ENCODE data around the gene KLHL15. TPM values are rescaled to one million over a fixed set of nuclear protein-coding genes. Genes with fewer than 3 reads are reported as not detected.

KLHL15 gene
- total and polyA plus RNA-seq, 7 experiments from 2014 or later, result 2.1 to 20.9 (median 9.8) TPM

DNA sequence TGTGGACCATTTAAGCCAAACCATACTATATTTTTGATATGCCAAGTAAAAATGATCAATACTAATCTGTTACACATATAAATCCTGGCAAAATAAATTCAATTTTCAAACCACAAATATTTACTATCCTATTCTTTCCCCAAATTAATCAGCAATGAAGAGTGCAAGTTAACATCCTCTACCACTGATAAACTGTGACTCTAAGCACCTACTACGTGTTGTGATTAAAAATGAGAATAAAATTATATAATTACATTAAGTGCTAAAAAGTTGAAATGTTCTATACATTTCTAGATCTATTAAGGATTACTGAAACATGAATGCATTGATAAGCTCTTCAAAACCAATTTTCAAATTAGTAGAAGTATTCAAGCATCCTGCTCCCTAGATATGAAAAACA lies 3.4 kb downstream of the KLHL15 start:
- peaks cover 0 to 2% (median 0%) of the 10 kb centered on the region in 11 donors for H3K9me3 Mint-ChIP-seq
- peak overlapping the region; percentile 71 to 94 (median 86) for H3K4me3 Mint-ChIP-seq
- no peaks in the 10 kb centered on the region for H3K27me3 Mint-ChIP-seq
- no peak for ATAC-seq
- Histone ChIP-seq H3K4me3 (ENCODE audit: low read length) (peak overlapping the region; percentile 44), H3K36me3 (ENCODE audit: control insufficient read depth in 2 of 3, insufficient read depth in 3 of 3, low read length in 3 of 3) (peaks cover 0 to 4% (median 0%) of the 10 kb centered on the region in 3 experiments), H3K9me3 (ENCODE audit: control insufficient read depth in 2 of 3, low read length in 3 of 3) (no peaks in the 10 kb centered on the region), H3K27me3 (ENCODE audit: control insufficient read depth in 2 of 2, insufficient read depth in 2 of 2, low read length in 2 of 2) (no peaks in the 10 kb centered on the region), H3K27ac (ENCODE audit: low read depth, low read length) (peak overlapping the region; percentile 96), H3K4me1 (ENCODE audit: control insufficient read depth in 2 of 2, insufficient read depth in 2 of 2, low read length in 2 of 2) (no peaks in the 10 kb centered on the region)
- DNase-seq, result no peak
- intact Hi-C loops (cut with micrococcal nuclease), result loop anchor here in 1 of 2 donors (10.0 kb wide), 1 partner anchor 451 kb away; no protein-coding TSS in a partner anchor
- H3K27ac Mint-ChIP-seq, result peak overlapping the region; percentile 26 to 90 (median 85)
- H3K4me1 Mint-ChIP-seq, result peaks cover 7 to 45% (median 34%) of the 10 kb centered on the region in 7 donors
- CTCF ChIA-PET, result interaction anchor here (0.7 kb wide), 1 partner anchor 10 kb away, joined by 3 read pairs; no protein-coding TSS in a partner anchor
- peaks cover 0 to 12% (median 3%) of the 10 kb centered on the region in 5 donors for H3K36me3 Mint-ChIP-seq
- POLR2A ChIA-PET, result interaction anchor here (1.0 to 4.4 kb wide), 3 partner anchors 31 to 240 kb away, joined by 3 to 56 read pairs (median 3); partner anchors contain the start of genes EIF2S3 and SAT1

DNA sequence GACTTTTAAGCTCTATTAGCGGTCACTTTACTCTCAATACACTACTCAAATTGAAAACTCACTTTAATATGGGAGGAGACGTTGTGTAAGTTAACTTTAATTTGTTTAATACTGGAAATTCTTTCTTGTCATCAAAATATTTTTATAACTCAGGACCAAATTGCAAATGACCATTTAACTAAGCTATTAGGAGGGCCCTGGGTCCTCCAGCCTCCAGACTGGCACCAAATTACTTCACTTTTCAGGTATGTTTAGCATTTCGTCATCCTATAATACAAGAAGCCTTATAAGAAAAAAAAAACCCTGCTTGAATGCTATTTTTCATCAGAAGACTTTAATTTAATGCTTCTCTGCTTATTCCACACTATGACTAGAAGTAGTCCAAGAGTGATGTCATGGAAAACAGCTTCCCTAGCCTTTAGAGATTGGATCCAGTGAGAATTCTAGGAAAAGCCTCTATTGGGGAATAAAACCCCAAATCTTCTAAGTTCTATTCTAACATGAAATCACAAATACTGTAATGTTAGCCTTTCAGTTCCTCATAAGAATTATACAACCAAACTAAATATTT lies 6.6 kb downstream of the KLHL15 start:
- intact Hi-C loops (cut with micrococcal nuclease), result loop anchor here in 1 of 2 donors (10.0 kb wide), 1 partner anchor 454 kb away; no protein-coding TSS in a partner anchor
- Mint-ChIP-seq H3K36me3 (peaks cover 0 to 12% (median 6%) of the 10 kb centered on the region in 5 donors), H3K4me3 (peak overlapping the region in 4 of 10 donors; percentile 0 to 53 (median 22)), H3K9me3 (peaks cover 0 to 1% (median 0%) of the 10 kb centered on the region in 11 donors), H3K27me3 (no peaks in the 10 kb centered on the region), H3K4me1 (peaks cover 7 to 42% (median 39%) of the 10 kb centered on the region in 7 donors), H3K27ac (peak overlapping the region in 3 of 9 donors; percentile 13 to 71 (median 43))
- H3K9me3 ChIP-seq (ENCODE audit: control insufficient read depth in 2 of 3, low read length in 3 of 3), result no peaks in the 10 kb centered on the region
- ATAC-seq (no peak), DNase-seq (no peak)
- ChIA-PET POLR2A (interaction anchor here (0.9 kb wide), 1 partner anchor 67 kb away, joined by 3 read pairs; no protein-coding TSS in a partner anchor), CTCF (no interaction called here)
- H3K4me3 ChIP-seq (ENCODE audit: low read length), result no peak overlapping the region
- H3K4me1 ChIP-seq (ENCODE audit: control insufficient read depth in 2 of 2, insufficient read depth in 2 of 2, low read length in 2 of 2), result no peaks in the 10 kb centered on the region
- no peaks in the 10 kb centered on the region for H3K27me3 ChIP-seq (ENCODE audit: control insufficient read depth in 2 of 2, insufficient read depth in 2 of 2, low read length in 2 of 2)
- H3K36me3 ChIP-seq (ENCODE audit: control insufficient read depth in 2 of 3, insufficient read depth in 3 of 3, low read length in 3 of 3), result peaks cover 0 to 4% (median 0%) of the 10 kb centered on the region in 3 experiments
- no peak overlapping the region for H3K27ac ChIP-seq (ENCODE audit: low read depth, low read length)

DNA sequence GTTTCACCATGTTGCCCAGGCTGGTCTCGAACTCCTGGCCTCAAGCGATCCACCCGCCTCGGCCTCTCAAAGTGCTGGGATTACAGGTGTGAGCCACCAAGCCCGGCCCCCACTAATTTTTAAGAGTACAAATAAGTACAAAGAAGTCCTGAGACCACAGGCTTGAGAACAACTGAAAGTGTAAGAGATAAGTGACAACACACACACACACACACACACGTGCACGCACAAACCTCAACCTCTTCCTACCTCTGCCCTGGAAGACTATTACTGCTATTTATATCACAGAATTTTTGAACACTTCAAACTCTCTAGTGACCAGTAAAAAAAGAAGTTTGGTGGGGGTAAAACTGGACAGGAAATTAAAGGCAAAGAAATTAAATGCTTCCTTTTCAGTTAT lies 7.5 kb downstream of the KLHL15 start:
- Histone ChIP-seq H3K4me3 (ENCODE audit: low read length) (no peak overlapping the region), H3K9me3 (ENCODE audit: control insufficient read depth in 2 of 3, low read length in 3 of 3) (no peaks in the 10 kb centered on the region), H3K27ac (ENCODE audit: low read depth, low read length) (no peak overlapping the region), H3K4me1 (ENCODE audit: control insufficient read depth in 2 of 2, insufficient read depth in 2 of 2, low read length in 2 of 2) (peaks cover 0 to 3% of the 10 kb centered on the region in 2 donors), H3K27me3 (ENCODE audit: control insufficient read depth in 2 of 2, insufficient read depth in 2 of 2, low read length in 2 of 2) (no peaks in the 10 kb centered on the region), H3K36me3 (ENCODE audit: control insufficient read depth in 2 of 3, insufficient read depth in 3 of 3, low read length in 3 of 3) (no peaks in the 10 kb centered on the region)
- H3K9me3 Mint-ChIP-seq, result peaks cover 0 to 1% (median 0%) of the 10 kb centered on the region in 11 donors
- intact Hi-C loops (cut with micrococcal nuclease), result no loop called here
- POLR2A ChIA-PET, result interaction anchor here (0.9 kb wide), 1 partner anchor 66 kb away, joined by 3 read pairs; no protein-coding TSS in a partner anchor
- peaks cover 7 to 51% (median 48%) of the 10 kb centered on the region in 7 donors for H3K4me1 Mint-ChIP-seq
- no peak for ATAC-seq
- H3K36me3 Mint-ChIP-seq, result peaks cover 0 to 13% (median 6%) of the 10 kb centered on the region in 5 donors
- DNase-seq, result no peak
- no peaks in the 10 kb centered on the region for H3K27me3 Mint-ChIP-seq
- peak overlapping the region in 5 of 9 donors; percentile 12 to 71 (median 43) for H3K27ac Mint-ChIP-seq
- CTCF ChIA-PET, result no interaction called here
- peak overlapping the region in 2 of 10 donors; percentile 40 to 53 for H3K4me3 Mint-ChIP-seq

DNA sequence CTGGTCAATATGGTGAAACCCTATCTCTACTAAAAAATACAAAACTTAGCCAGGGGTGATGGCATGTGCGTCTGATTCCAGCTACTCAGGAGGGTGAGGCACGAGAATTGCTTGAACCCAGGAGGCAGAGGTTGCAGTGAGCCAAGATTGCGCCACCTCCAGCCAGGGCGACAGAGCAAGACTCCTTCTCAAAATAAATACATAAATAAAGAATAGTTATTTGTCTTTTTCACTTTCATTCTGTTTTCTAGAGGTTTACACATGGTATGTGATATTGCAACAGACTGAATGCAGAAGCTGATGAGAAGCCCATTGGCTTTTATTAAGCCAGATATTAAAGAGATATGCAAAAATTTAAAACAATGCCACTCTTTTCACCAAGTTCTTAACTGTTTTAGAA lies 8.2 kb downstream of the KLHL15 start:
- intact Hi-C loops (cut with micrococcal nuclease), result no loop called here
- Histone ChIP-seq H3K4me1 (ENCODE audit: control insufficient read depth in 2 of 2, insufficient read depth in 2 of 2, low read length in 2 of 2) (peaks cover 0 to 3% of the 10 kb centered on the region in 2 donors), H3K27me3 (ENCODE audit: control insufficient read depth in 2 of 2, insufficient read depth in 2 of 2, low read length in 2 of 2) (no peaks in the 10 kb centered on the region), H3K9me3 (ENCODE audit: control insufficient read depth in 2 of 3, low read length in 3 of 3) (no peaks in the 10 kb centered on the region), H3K36me3 (ENCODE audit: control insufficient read depth in 2 of 3, insufficient read depth in 3 of 3, low read length in 3 of 3) (no peaks in the 10 kb centered on the region), H3K27ac (ENCODE audit: low read depth, low read length) (no peak overlapping the region), H3K4me3 (ENCODE audit: low read length) (no peak overlapping the region)
- DNase-seq (no peak), ATAC-seq (no peak)
- no peak overlapping the region for H3K4me3 Mint-ChIP-seq
- ChIA-PET POLR2A (no interaction called here), CTCF (no interaction called here)
- H3K36me3 Mint-ChIP-seq, result peaks cover 0 to 13% (median 6%) of the 10 kb centered on the region in 5 donors
- no peaks in the 10 kb centered on the region for H3K27me3 Mint-ChIP-seq
- H3K4me1 Mint-ChIP-seq, result peaks cover 10 to 55% (median 51%) of the 10 kb centered on the region in 7 donors
- H3K9me3 Mint-ChIP-seq, result peaks cover 0 to 1% (median 0%) of the 10 kb centered on the region in 11 donors
- H3K27ac Mint-ChIP-seq, result peak overlapping the region in 2 of 9 donors; percentile 13 to 33

DNA sequence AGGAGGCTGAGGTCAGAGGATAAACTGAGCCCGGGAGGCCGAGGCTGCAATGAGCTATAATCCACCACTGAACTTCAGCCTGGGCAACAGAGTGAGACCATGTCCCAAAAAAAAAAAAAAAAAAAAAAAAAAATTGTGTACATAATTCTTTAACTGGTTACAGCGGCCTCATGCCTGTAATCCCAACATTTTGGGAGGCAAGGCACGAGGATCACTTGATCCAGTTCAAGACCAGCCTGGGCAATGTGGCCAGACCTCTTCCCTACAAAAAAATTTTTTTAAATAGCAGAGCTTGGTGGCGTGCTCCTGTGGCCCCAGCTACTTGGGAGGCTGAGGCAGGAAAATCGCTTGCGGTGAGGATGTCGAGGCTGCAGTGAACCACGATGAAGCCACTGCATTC lies 9.3 kb downstream of the KLHL15 start:
- CTCF ChIA-PET, result no interaction called here
- intact Hi-C loops (cut with micrococcal nuclease), result no loop called here
- POLR2A ChIA-PET, result interaction anchor here (0.6 kb wide), 1 partner anchor 116 kb away, joined by 3 read pairs; no protein-coding TSS in a partner anchor
- no peak overlapping the region for H3K27ac ChIP-seq (ENCODE audit: low read depth, low read length)
- no peak for DNase-seq
- no peaks in the 10 kb centered on the region for H3K9me3 ChIP-seq (ENCODE audit: control insufficient read depth in 2 of 3, low read length in 3 of 3)
- H3K27me3 ChIP-seq (ENCODE audit: control insufficient read depth in 2 of 2, insufficient read depth in 2 of 2, low read length in 2 of 2), result no peaks in the 10 kb centered on the region
- H3K36me3 Mint-ChIP-seq, result peaks cover 0 to 10% (median 6%) of the 10 kb centered on the region in 5 donors
- no peak overlapping the region for H3K4me3 ChIP-seq (ENCODE audit: low read length)
- H3K4me1 Mint-ChIP-seq, result peaks cover 11 to 46% (median 44%) of the 10 kb centered on the region in 7 donors
- no peaks in the 10 kb centered on the region for H3K9me3 Mint-ChIP-seq
- H3K4me3 Mint-ChIP-seq, result no peak overlapping the region
- no peak for ATAC-seq
- no peaks in the 10 kb centered on the region for H3K36me3 ChIP-seq (ENCODE audit: control insufficient read depth in 2 of 3, insufficient read depth in 3 of 3, low read length in 3 of 3)
- H3K27me3 Mint-ChIP-seq, result no peaks in the 10 kb centered on the region
- peak overlapping the region in 2 of 9 donors; percentile 36 to 37 for H3K27ac Mint-ChIP-seq
- peaks cover 0 to 3% of the 10 kb centered on the region in 2 donors for H3K4me1 ChIP-seq (ENCODE audit: control insufficient read depth in 2 of 2, insufficient read depth in 2 of 2, low read length in 2 of 2)

DNA sequence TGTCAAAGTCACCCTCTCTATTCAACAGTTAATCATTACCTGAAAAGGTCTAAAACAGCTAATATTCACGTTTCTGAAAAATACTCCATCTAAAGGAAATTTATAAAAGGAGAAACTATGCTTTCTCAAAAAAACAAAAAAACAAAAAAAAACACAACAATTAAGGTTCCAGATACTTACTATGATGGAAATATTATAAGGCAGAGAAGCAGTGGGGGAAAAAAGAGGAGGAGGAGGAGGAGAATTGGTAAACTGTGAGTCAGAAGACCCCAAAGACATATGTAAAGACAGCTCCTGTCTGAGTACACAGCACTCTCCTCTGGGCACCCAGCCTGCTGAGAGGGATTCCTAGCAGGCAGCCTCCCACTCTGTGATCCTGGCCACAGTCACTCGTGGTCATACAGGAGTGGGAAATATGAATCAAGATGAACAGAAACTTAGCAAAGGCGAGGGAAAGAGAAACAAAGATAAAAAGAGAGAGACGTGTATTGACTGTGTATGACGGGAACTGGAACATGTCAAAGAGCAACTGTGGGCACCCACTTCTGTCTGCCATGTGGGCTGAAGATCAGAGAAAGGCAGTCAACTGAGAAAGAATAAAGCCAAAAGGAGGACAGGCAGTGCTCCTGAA lies 12.5 kb downstream of the KLHL15 start:
- no peaks in the 10 kb centered on the region for H3K9me3 ChIP-seq (ENCODE audit: control insufficient read depth in 2 of 3, low read length in 3 of 3)
- ChIA-PET CTCF (interaction anchor here (0.6 to 1.0 kb wide), 3 partner anchors 9 to 107 kb away, joined by 3 read pairs; partner anchors contain the start of genes APOO and CXorf58), POLR2A (interaction anchor here (1.0 kb wide), 1 partner anchor 106 kb away, joined by 3 read pairs; no protein-coding TSS in a partner anchor)
- H3K27me3 ChIP-seq (ENCODE audit: control insufficient read depth in 2 of 2, insufficient read depth in 2 of 2, low read length in 2 of 2), result no peaks in the 10 kb centered on the region
- H3K4me3 Mint-ChIP-seq, result peak overlapping the region in 9 of 10 donors; percentile 39 to 79 (median 69)
- H3K36me3 ChIP-seq (ENCODE audit: control insufficient read depth in 2 of 3, insufficient read depth in 3 of 3, low read length in 3 of 3), result no peaks in the 10 kb centered on the region
- DNase-seq (peak in 7 of 9 donors; percentile 10 to 47 (median 20)), ATAC-seq (peak; percentile 65)
- no peaks in the 10 kb centered on the region for H3K9me3 Mint-ChIP-seq
- intact Hi-C loops (cut with micrococcal nuclease), result loop anchor here in 1 of 2 donors (1.0 kb wide), 1 partner anchor 11 kb away; no protein-coding TSS in a partner anchor
- H3K27me3 Mint-ChIP-seq, result no peaks in the 10 kb centered on the region
- peaks cover 18 to 42% (median 36%) of the 10 kb centered on the region in 7 donors for H3K4me1 Mint-ChIP-seq
- peaks cover 0 to 3% of the 10 kb centered on the region in 2 donors for H3K4me1 ChIP-seq (ENCODE audit: control insufficient read depth in 2 of 2, insufficient read depth in 2 of 2, low read length in 2 of 2)
- H3K36me3 Mint-ChIP-seq, result peaks cover 0 to 15% (median 9%) of the 10 kb centered on the region in 5 donors
- H3K4me3 ChIP-seq (ENCODE audit: low read length), result no peak overlapping the region
- H3K27ac Mint-ChIP-seq, result peak overlapping the region; percentile 4 to 92 (median 81)
- H3K27ac ChIP-seq (ENCODE audit: low read depth, low read length), result no peak overlapping the region

All from naive thymus-derived CD4-positive, alpha-beta T cell (primary cell).